GM20000 (cell line): ENCODE measurements around the gene KIAA1958.

ENCODE experiments used
- DNase-seq: peaks from one replicate; pipeline ENCODE4 v3.0.0; 2012; ENCODE audit warnings: low spot score
- CTCF ChIP-seq: IDR thresholded peaks from 2 replicates; pipeline ENCODE4 v1.5.1; 2012; ENCODE audit warnings: mild to moderate bottlenecking, control low read depth; ENCODE audit errors: extremely low read depth, missing control alignments

The KIAA1958 gene

DNA sequence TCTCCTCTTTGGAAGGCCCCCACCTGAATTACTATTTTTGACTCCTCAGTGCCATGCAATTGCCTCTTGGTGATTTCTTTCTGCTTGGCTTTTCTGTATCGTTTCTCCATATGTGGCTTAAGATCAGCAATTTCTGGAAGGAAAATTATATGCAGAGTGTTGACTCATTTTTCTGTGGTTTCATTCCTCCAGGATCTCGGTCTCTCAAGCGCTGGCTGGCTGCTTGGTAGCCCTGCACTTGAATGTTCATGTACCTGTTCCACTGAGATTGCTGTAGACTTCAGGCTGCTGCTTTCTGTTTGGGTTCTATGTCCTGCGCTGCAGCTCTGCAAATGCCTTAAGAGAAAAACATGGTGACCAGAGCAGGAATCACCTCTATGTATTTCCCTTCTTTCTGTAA lies 153.7 kb downstream of the KIAA1958 start:
- TF ChIP-seq CTCF, result no peak
- no peak for DNase-seq

- no peak for DNase-seq
- TF ChIP-seq CTCF, result no peak
Observed at GRCh38 chr9:112642126-112642525, 155.5 kb downstream of the KIAA1958 start.

- no peak for TF ChIP-seq CTCF
Observed at GRCh38 chr9:112647596-112647995, 161.0 kb downstream of the KIAA1958 start.

GRCh38 chr9:112648624-112649023 lies 162.0 kb downstream of the KIAA1958 start:
- no peak for DNase-seq
- TF ChIP-seq CTCF, result no peak

More at GRCh38 chr9:112647596-112647995, 161.0 kb downstream of the KIAA1958 start:
- no peak for DNase-seq

GRCh38 chr9:112654282-112654681 lies 167.7 kb downstream of the KIAA1958 start:
- DNase-seq, result no peak
- no peak for TF ChIP-seq CTCF

- no peak for TF ChIP-seq CTCF
- no peak for DNase-seq
Observed at GRCh38 chr9:112655668-112656067, 169.0 kb downstream of the KIAA1958 start.

GRCh38 chr9:112659906-112660305 lies 173.3 kb downstream of the KIAA1958 start:
- no peak for TF ChIP-seq CTCF
- DNase-seq, result no peak

GRCh38 chr9:112663681-112664080 lies 177.1 kb downstream of the KIAA1958 start:
- no peak for TF ChIP-seq CTCF
- DNase-seq, result no peak
